Adrenal gland (tissue), 12 donors: Measurements from ENCODE around the gene LRTM1. TPM values are rescaled to one million over a fixed set of nuclear protein-coding genes. Genes with fewer than 3 reads are reported as not detected.

Source experiments
- DNase-seq, 7 donors: peaks; one replicate each; pipeline ENCODE4 v3.0.0-alpha.2; 2019 to 2020
- H3K27ac ChIP-seq, 5 donors: fragments of 200-600 bp; sonication (generic) in 4 of 5; 1 replicate in 3 of 5; 2 replicates in 2 of 5; pipeline versions ENCODE4 v1.5.1 to v1.8.0; 2016 to 2020; ENCODE audit warnings: mild to moderate bottlenecking in 1 of 5
- H3K27me3 ChIP-seq: fragments of 200-600 bp; 2 replicates; pipeline ENCODE4 v1.8.0; 2021
- H3K36me3 ChIP-seq, 2 donors: fragments of 200-600 bp; replicated peaks in 1 of 2; 1 replicate in 1 of 2; 2 replicates in 1 of 2; pipeline versions ENCODE4 v1.5.1 to v1.8.0; 2018 to 2022
- H3K4me1 ChIP-seq, 2 donors: fragments of 200-600 bp; replicated peaks in 1 of 2; 1 replicate in 1 of 2; 2 replicates in 1 of 2; pipeline versions ENCODE4 v1.5.1 to v1.8.0; 2018 to 2021
- H3K4me3 ChIP-seq, 4 donors: fragments of 200-600 bp; sonication (generic) in 3 of 4; one replicate each; pipeline ENCODE4 v1.5.1; 2016 to 2018
- H3K9me3 ChIP-seq, 3 donors: fragments of 200-600 bp; sonication (generic) in 1 of 3; replicated peaks in 1 of 3; 1 replicate in 2 of 3; 2 replicates in 1 of 3; pipeline versions ENCODE4 v1.5.1 to v1.8.0; 2016 to 2021
- CTCF ChIP-seq, 6 experiments: fragments of 450-650 bp in 4 of 6; fragments of 200-600 bp in 2 of 6; sonication (generic) in 1 of 6; IDR thresholded peaks; 1 replicate in 5 of 6; 2 replicates in 1 of 6; pipeline versions ENCODE4 v1.5.1 to v1.8.0; 2016 to 2021; ENCODE audit warnings: antibody characterized with exemption in 6 of 6, mild to moderate bottlenecking in 2 of 6, moderate library complexity in 1 of 6
- POLR2A ChIP-seq, 2 donors: fragments of 450-650 bp; IDR thresholded peaks; one replicate each; pipeline ENCODE4 v1.6.1; 2017; ENCODE audit warnings: antibody characterized with exemption in 2 of 2, mild to moderate bottlenecking in 2 of 2, moderate library complexity in 1 of 2
- WGBS, 4 donors: extraction: QIAGEN DNeasy Blood & Tissue Kit in 2 of 4; methylation state at CpG; one replicate each; pipeline versions ENCODE4 v1.1.5 to v1.1.7; 2013 to 2017; 5-methylcytosine and 5-hydroxymethylcytosine counted together
- intact Hi-C, 2 donors: fragments of 100-400 bp; cut with DNase I; formaldehyde crosslinking; loops; one replicate each; pipeline versions ENCODE4 v1.14.1 to v1.15.0; 2022 to 2023
- polyA plus RNA-seq, 3 donors: library from polyadenylated mRNA; stranded (reverse); fragments of 200-250 nt in 2 of 3; fragments of 350-450 nt in 1 of 3; fragmentation: Illumina TruSeq in 1 of 3; extraction: RNeasy Lipid Tissue Mini Kit (QIAGEN cat#74804) in 1 of 3; gene quantifications; one replicate each; pipeline ENCODE4 v1.2.3, GENCODE V29; 2013 to 2014
- total RNA-seq, 9 donors: library from RNA; depleted of rRNA in 4 of 9; stranded (reverse); fragments of >200 nt in 4 of 9; fragments of 120-200 nt in 1 of 9; fragmentation: NEBNext Ultra II Directional in 1 of 9; extraction: Animal tissue kit (Norgen Biotek cat#: 25700) in 1 of 9; gene quantifications; one replicate each; pipeline versions ENCODE4 v1.1.0 to v1.2.4, GENCODE V29; 2013 to 2023
- donor health status: healthy with polysubstance abuse.
- donor health status: Bipolar disorder and iron deficiency.
- donor health status: DM: yes; HTN: yes; CAD: no.
- donor health status: DM: no; HTN: no; CAD: no.
- donor health status: DM: no; HTN: no; CAD: no.
- donor health status: DM: yes; HTN: yes; CAD: no.

The LRTM1 gene
- total and polyA plus RNA-seq, 12 donors = 0.16 to 0.39 TPM; not detected in 10

- Histone ChIP-seq H3K27ac (no peak overlapping the region), H3K9me3 (no peaks in the 10 kb centered on the region), H3K4me3 (no peak overlapping the region), H3K4me1 (no peaks in the 10 kb centered on the region), H3K27me3 (no peaks in the 10 kb centered on the region), H3K36me3 (no peaks in the 10 kb centered on the region)
- 79 to 92% (median 87%) methylated on average over 3 of the region's 3 CpGs for WGBS, 4 donors
- no peak for TF ChIP-seq POLR2A (IDR thresholded peaks at IDR 0.05)
- intact Hi-C loops = no loop called here
- no peak for DNase-seq
These were observed 36.2 kb upstream of the LRTM1 start for GRCh38 chr3:54964081-54964480.

GRCh38 chr3:54963641-54964040 lies 35.8 kb upstream of the LRTM1 start:
- Histone ChIP-seq H3K36me3 (no peaks in the 10 kb centered on the region), H3K4me1 (no peaks in the 10 kb centered on the region), H3K9me3 (no peaks in the 10 kb centered on the region), H3K27me3 (no peaks in the 10 kb centered on the region), H3K4me3 (no peak overlapping the region), H3K27ac (no peak overlapping the region)
- 72 to 80% (median 76%) methylated on average over 4 of the region's 4 CpGs for WGBS, 4 donors
- intact Hi-C loops = no loop called here
- TF ChIP-seq POLR2A (IDR thresholded peaks at IDR 0.05) = no peak
- no peak for TF ChIP-seq CTCF (IDR thresholded peaks at IDR 0.05)
- no peak for DNase-seq

- Histone ChIP-seq H3K27ac (no peak overlapping the region), H3K4me3 (no peak overlapping the region), H3K36me3 (no peaks in the 10 kb centered on the region), H3K9me3 (no peaks in the 10 kb centered on the region), H3K4me1 (no peaks in the 10 kb centered on the region), H3K27me3 (no peaks in the 10 kb centered on the region)
- intact Hi-C loops = no loop called here
- 75 to 91% (median 83%) methylated on average over 2 of the region's 2 CpGs for WGBS, 4 donors
- TF ChIP-seq CTCF (IDR thresholded peaks at IDR 0.05) (no peak), POLR2A (IDR thresholded peaks at IDR 0.05) (no peak)
- no peak for DNase-seq
These were observed 34.3 kb upstream of the LRTM1 start for GRCh38 chr3:54962200-54962599.

GRCh38 chr3:54960701-54961100 lies 32.8 kb upstream of the LRTM1 start:
- DNase-seq = no peak
- intact Hi-C loops = no loop called here
- 68 to 75% (median 73%) methylated on average over 4 of the region's 4 CpGs for WGBS, 4 donors
- TF ChIP-seq CTCF (IDR thresholded peaks at IDR 0.05) = no peak
- TF ChIP-seq POLR2A (IDR thresholded peaks at IDR 0.05) = no peak
- Histone ChIP-seq H3K4me3 (no peak overlapping the region), H3K36me3 (no peaks in the 10 kb centered on the region), H3K27me3 (no peaks in the 10 kb centered on the region), H3K9me3 (no peaks in the 10 kb centered on the region), H3K27ac (no peak overlapping the region), H3K4me1 (no peaks in the 10 kb centered on the region)

- Histone ChIP-seq H3K36me3 (no peaks in the 10 kb centered on the region), H3K27ac (no peak overlapping the region), H3K9me3 (no peaks in the 10 kb centered on the region), H3K27me3 (no peaks in the 10 kb centered on the region), H3K4me3 (no peak overlapping the region), H3K4me1 (no peaks in the 10 kb centered on the region)
- 89 to 100% (median 94%) methylated on average over 1 of the region's 1 CpG for WGBS, 4 donors
- no peak for TF ChIP-seq CTCF (IDR thresholded peaks at IDR 0.05)
- TF ChIP-seq POLR2A (IDR thresholded peaks at IDR 0.05) = no peak
- DNase-seq = no peak
- intact Hi-C loops = no loop called here
These were observed 32.2 kb upstream of the LRTM1 start for GRCh38 chr3:54960082-54960481.
